ENCODE data around the gene TRIP13.
A peak's percentile ranks its signal among the peaks of the same experiment; 100 is the strongest.
"Not testable (repeated sequence)": the region's sequence is repeated elsewhere in the genome, so short reads cannot be mapped to it uniquely, and the experiment has no call there.

The TRIP13 gene, protein sequence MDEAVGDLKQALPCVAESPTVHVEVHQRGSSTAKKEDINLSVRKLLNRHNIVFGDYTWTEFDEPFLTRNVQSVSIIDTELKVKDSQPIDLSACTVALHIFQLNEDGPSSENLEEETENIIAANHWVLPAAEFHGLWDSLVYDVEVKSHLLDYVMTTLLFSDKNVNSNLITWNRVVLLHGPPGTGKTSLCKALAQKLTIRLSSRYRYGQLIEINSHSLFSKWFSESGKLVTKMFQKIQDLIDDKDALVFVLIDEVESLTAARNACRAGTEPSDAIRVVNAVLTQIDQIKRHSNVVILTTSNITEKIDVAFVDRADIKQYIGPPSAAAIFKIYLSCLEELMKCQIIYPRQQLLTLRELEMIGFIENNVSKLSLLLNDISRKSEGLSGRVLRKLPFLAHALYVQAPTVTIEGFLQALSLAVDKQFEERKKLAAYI

GRCh38 chr5:892394-893136, at the start of gene TRIP13, which contains the start of gene BRD9:
Gene TRIP13, plus strand, starts transcription at chr5:892884. Its CDS starts 115 bp downstream, at chr5:892999.
Gene BRD9, minus strand, starts transcription at chr5:892801. Its CDS starts 144 bp downstream, at chr5:892657.
- peak; percentile 97 for DNase-seq

DNA sequence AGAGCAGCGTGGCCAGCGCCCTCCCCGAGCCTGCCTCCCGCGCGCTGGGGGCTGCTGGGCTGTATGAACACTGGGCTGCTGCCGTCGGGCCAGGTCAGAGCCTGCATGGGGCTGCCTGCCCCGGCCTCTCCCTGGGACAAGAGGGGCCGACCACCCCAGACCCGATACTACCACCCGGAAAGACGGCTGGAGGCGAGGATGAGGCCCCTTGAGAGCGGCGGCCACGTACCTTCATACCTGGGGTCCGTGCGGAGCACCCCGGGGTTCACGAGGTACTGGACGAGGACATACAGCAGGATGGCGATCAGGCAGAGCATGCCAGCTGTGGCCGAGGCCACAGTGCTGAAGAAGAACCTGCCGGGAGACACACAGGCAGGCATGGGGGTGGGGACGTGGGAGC, 49.3 kb upstream of the TRIP13 start:
- DNase-seq: not testable (repeated sequence)

- not testable (repeated sequence) for DNase-seq
These were observed 48.8 kb upstream of the TRIP13 start for GRCh38 chr5:843926-844325.

DNA sequence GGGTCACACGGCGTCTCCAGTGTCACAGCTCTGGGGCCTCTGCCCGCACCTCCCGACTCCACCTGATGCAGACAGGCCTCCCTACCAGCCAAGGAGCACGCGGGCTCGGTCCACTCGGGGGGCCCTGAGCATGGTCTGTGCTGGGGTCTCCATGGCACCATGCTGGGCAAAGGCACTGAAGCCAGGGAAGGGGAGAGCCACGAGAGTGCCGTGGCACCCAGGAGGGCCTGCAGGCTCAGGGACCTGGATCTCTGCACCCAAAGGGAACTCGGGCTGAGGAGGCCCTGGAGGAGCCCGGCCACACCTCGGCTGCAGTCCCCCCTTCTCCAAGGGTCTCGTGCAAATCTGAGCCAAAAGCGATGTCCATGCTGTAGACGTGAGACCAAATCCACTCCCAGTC, 48.3 kb upstream of the TRIP13 start:
- DNase-seq: not testable (repeated sequence)

- not testable (repeated sequence) for DNase-seq
These were observed 47.5 kb upstream of the TRIP13 start for GRCh38 chr5:845031-845675.

GRCh38 chr5:845676-846601, 46.7 kb upstream of the TRIP13 start:
- DNase-seq: not testable (repeated sequence)

DNA sequence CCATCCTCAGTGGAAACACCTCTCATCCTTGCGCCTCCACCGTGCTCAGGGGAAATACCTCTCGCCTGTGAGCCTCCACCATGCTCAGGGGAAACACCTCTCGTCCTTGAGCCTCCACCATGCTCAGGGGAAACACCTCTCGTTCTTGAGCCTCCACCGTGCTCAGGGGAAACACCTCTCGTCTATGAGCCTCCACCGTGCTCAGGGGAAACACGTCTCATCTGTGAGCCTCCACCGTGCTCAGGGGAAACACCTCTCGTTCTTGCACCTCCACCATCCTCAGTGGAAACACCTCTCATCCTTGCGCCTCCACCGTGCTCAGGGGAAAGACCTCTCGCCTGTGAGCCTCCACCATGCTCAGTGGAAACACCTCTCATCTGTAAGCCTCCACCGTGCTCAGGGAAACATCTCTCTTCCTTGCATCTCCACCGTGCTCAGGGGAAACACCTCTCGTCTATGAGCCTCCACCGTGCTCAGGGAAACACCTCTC, 46.0 kb upstream of the TRIP13 start:
- DNase-seq: not testable (repeated sequence)

- DNase-seq: not testable (repeated sequence)
These were observed 45.5 kb upstream of the TRIP13 start for GRCh38 chr5:847212-847611.

GRCh38 chr5:847736-848135, 44.9 kb upstream of the TRIP13 start:
- not testable (repeated sequence) for DNase-seq

GRCh38 chr5:848671-849111, 44.0 kb upstream of the TRIP13 start:
- no peak for DNase-seq

DNA sequence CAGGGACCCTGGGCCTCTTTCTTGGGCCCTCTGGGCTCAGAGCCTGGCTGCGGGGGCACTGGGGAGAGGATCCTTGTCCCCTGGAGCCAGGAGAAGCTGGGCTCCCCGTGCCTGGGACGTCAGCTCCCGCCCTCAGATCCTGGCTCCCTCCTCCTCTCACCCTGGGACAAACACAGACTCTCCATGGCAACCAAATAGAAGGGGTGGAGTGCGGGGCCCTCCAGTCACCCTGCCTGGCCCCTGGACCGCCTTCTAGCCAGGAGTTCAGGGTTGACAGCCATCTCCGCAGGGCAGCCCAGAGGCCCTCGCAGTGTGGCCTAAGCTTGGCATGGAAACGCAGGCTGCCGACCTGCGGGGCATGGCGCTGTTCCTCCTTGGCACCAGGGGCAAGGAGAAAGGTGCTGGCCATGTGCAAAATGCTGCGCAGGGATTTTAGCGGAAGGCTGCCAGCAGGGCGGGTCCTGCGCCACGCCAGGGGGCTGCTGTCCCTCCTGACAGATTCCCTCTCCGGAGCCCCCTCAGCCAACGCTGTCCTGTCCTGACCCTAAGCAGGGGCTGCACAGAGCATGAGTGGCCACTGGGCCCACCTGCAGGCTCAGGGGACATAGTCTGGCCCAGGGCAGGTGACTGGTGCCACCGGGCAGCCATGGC, 42.9 kb upstream of the TRIP13 start:
- DNase-seq: no peak

DNA sequence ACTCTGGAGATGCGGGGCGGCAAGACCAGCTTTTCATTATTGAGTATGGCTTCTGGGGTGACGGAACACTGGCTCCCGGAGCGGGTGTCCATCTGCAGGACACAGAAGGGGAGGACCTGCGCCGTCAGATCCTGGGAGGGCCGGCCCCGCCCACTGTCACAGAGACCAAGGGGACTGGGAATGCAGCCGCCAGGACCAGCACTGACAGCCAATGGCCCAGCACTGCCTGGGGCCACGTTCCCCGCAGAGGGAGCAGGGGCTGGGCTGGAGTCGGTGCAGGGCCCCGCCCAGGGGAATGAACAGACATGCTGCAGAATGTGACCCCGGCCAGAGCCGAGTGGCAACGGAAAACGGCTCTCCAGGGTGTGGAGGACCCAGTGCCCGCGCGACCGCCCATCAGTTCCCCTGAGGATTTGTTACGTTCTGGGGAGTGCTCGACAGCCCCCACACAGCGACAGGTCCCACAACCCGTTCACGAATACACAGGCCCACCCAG, 42.1 kb upstream of the TRIP13 start, which contains the start of gene ZDHHC11:
Gene ZDHHC11, minus strand, starts transcription at position 476 of the 496 bp plus-strand sequence. Its CDS starts 384 bp downstream, at position 92.
- DNase-seq: no peak

GRCh38 chr5:851076-851475, 41.6 kb upstream of the TRIP13 start:
- DNase-seq: no peak

- no peak for DNase-seq
These were observed 41.1 kb upstream of the TRIP13 start for GRCh38 chr5:851553-851952.

GRCh38 chr5:852018-852417, 40.7 kb upstream of the TRIP13 start:
- no peak for DNase-seq

- DNase-seq: no peak
These were observed 40.0 kb upstream of the TRIP13 start for GRCh38 chr5:852431-853401.

DNA sequence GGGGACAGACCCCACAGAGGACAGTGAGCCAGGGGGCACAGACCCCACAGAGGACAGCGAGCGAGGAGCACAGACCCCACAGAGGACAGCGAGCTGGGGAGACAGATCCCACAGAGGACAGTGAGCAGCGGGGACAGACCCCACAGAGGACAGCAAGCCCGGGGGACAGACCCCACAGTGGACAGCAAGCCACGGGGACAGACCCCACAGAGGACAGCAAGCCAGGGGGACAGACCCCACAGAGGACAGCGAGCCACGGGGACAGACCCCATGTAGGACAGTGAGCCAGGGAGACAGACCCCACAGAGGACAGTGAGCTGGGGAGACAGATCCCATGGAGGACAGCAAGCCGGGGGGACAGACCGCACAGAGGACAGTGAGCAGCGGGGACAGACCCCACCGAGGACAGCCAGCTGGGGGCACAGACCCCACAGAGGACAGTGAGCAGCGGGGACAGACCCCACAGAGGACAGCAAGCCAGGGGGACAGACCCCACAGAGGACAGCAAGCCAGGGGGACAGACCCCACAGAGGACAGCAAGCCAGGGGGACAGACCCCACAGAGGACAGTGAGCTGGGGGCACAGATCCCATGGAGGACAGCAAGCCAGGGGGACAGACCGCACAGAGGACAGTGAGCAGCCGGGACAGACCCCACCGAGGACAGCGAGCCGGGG, 39.1 kb upstream of the TRIP13 start:
- not testable (repeated sequence) for DNase-seq

DNA sequence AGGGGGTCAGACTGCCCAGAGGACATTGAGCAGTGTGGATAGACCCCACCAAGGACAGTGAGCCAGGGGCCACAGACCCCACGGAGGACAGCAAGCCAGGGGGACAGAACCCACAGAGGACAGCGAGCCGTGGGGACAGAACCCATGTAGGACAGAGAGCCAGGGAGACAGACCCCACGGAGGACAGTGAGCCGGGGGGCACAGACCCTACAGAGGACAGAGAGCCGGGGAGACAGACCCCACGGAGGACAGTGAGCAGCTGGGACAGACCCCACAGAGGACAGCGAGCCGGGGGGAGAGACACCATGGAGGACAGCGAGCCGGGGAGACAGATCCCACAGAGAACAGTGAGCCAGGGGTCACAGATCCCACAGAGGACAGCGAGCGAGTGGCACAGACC, 38.5 kb upstream of the TRIP13 start:
- DNase-seq: no peak
